ENCODE measurements around the gene PRR14.
"Not testable (repeated sequence)": the region's sequence is repeated elsewhere in the genome, so short reads cannot be mapped to it uniquely, and the experiment has no call there.

The PRR14 gene

DNA sequence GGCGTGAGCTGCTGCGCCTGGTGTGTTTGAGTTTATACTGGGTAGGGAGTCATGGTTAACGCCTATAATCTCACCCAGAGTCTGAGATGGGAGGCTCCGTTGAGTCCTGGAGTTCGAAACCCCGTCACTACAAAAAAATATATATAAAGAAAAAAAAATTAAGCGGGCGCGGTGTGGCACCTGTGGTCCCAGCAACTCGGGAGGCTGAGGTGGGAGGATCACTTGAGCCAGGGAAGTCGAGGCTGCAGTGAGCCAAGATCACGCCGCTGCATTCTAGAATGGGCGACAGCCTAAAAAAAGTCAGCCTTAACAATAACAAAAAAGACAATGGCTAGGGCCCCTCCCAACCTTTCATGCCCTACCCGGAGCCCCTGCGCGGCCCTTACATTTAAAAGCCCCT lies 17.2 kb upstream of the PRR14 start:
- DNase-seq: no peak

DNA sequence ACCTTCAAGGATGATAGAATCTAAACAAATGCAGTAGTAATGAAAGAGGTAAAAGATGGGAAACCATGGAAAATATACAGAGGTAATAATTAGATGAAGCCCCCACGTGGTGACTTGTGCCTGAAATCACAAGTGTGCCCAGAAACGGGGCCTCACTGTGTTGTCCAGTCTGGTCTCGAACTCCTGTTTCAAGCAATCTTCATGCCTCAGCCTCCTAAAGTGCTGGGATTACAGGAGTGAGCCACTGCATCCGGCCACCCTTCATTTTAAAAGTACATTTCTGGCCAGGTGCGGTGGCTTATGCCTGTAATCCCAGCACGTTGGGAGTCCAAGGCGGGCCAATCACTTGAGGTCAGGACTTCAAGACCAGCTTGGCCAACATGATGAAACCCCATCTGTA lies 14.2 kb upstream of the PRR14 start:
- DNase-seq: no peak

DNA sequence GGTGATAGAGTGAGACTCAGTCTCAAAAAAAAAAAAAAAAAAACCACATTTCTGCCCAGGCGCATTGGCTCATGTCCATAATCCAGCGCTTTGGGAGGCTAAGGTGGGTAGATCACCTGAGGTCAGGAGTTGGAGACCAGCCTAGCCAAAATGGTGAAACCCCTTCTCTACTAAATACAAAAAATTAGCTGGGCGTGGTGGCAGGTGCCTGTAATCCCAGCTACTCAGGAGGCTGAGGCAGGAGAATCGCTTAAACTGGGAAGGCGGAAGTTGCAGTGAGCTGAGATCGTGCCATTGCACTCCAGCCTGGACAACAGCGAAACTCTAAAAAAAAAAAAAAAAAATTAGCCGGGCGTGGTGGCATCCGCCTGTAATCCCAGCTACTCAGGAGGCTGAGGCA lies 13.6 kb upstream of the PRR14 start:
- not testable (repeated sequence) for DNase-seq

DNA sequence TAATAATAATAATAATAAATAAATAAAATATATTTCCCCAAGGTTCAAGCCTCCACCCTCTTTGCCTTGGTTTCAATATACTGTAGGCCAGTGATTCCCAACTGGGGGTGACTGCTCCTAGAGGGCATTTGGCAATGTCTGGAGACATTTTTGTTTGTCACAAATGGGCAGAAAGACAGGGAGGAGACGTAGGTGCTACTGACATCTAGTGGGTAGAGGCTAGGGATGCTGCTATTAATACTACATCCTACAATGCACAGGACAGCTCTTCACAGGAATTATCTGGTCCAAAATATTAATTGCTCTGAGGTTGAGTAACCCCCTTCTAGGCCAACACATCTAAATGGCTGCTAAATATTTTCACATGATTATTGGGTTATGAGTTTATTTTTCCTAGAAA lies 12.8 kb upstream of the PRR14 start:
- no peak for DNase-seq

DNA sequence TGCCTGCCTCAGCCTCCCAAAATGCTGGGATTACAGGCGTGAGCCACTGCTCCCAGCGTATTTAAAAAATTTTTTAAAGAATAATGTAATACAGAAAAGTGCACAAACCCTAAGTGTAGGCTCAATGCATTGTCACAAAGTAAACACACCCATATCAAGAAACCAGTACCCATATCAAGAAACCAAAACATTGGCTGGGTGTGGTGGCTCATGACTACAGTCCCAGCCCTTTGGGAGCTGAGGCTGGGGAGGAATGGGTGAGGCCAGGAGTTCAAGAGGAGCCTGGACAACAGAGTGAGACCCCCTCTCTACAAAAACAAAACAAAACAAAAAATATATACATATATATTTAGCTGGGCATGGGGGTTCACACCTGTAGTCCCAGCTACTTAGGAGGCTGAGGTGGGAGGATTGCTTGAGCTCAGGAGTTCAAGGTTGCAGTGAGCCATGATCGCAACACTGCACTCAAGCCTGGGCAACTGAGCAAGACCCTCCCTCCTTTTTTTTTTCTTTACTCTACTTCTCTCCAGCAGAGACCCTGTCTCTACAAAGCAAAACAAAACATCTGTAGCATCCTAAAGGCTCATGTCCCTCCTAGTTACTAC lies 9.3 kb upstream of the PRR14 start:
- DNase-seq: no peak

DNA sequence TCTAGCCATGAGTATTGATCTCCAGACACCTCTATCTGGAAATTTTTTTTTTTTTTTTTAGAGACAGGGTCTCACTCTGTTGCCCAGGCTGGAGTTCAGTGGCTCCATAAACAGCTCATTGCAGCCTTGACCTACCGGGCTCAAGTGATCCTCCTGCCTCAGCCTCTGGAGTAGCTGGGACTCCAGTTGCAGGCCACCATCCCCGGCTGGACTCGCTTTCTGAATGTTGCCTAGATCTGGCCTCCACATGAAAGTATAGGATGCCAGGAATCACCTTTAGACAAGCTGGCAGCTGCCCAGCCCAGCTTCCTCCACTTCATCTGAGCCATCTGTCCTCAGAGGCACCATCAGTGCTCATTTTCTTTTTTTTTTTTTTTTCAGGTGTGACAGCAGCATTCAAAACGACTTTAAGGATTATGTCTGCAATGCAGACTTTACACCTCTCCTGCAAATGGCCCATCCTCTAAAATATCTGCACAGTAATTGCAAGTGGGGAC lies 6.4 kb upstream of the PRR14 start:
- no peak for DNase-seq

DNA sequence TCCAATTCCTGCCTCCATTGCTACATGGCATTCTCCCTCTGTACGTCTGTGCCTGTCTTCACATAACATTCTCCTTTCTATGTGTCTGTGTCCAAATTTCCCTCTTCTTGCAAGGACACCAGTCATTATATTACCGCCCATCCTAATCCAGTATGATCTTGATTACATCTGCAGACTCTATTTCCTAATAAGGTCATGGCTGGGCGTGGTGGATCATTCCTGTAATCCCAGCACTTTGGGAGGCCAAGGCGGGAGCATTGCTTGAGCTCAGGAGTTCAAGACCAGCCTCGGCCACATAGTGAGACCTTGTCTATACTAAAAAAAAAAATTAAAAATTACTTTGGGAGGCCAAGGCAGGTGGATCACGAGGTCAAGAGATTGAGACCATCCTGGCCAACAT lies 5.0 kb upstream of the PRR14 start:
- no peak for DNase-seq

DNA sequence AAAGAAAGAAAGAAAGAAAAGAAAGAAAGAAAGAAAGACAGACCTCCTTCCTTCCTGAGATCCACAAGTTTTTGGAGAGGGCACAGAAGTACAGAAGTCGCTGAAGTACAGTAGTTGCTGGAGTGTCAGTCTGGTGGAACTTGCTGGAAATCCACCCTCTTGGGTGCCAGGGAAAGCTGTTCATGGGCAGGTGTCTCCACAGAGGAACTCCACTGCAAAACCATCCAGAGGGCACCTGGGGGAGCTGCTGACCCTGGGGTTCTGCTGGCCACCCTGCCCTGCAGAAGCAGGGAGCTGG lies 3.5 kb upstream of the PRR14 start:
- no peak for DNase-seq

DNA sequence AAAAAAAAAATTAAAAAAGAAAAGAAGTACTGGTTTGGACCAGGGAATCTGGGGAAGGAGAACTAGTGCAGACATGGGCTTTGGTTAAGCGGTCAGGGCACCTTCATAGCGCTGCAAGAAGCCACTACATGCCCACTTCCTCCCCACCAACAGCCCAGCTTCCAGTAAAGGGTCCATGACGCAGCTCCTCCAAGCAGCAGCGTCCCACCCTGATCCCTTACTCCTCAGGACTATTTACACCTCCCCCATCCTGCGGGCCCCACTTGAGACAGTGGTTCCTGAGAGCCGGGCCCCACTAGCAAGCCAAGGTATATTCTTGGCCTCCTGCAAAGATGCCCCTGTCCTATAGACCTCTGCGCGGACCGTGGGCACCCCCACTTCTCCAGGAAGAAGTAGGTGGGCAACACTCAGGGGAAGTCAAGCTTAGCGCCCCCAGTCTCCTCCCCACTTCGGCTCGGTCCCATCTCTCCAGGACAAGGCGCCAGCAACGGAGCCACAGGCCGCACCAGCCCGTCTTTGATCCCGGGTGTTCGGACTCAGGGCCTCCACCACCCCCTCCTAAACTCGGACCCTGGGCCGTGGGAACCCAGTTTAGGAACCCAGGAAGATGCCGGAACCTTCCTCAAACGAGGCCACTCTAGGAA lies 913 bp upstream of the PRR14 start:
- peak; percentile 22 for DNase-seq

DNA sequence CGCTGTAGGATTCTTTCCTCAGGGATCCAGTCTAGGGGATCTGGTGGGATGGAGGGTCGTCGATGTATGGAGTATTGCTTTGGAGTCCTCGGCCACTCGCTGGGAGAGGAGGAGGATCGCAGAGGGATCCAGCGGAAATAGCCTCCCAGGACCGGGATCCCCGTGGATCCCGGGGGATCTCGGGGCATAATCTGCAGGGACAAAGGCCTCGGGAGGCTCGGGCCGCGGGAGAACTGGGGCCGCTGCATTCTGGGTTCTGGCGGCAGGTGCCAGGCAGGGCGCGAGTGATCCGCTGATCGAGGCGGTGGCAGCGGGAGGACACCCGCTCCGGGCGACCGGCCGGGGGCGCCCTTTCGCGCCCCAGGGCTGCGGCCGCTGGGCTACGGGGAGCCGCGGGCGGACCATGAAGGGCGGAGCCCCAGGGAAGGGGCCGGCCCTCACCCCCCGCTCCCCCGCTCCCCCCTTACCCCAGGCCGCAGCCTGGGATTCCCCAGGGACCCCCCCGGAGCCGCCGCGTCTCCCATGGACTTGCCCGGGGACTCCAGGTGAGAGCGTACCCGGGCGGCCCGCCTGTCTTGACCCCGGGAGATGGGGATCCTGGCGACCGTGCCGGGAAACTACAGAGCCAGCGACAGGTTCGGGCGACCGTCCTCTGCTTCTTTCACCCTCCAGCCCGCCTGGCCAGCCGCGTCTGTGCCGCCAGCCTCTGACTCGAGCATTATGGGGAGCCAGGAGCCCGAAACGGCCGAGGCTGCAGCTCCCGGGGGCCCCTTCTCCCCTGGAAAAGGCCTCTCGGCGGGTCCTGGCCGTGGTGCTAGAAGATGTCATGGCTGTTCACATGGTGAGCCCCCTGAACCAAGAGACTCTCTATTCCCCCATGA lies 604 bp downstream of the PRR14 start:
- DNase-seq: peak; percentile 59

DNA sequence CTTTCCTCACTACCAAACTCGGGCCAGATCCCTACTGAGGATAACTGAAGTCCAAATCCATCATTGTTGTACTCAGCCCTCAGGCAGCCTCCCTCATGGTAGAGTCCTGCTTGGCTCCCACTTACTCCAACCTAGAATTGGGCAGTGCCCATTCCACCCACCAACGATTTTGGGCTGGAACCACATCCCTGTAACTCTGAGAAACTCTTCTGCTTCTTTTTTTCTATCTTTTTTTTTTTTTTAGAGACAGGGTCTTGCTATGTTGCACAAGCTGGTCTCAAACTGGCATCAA lies 1.2 kb downstream of the PRR14 start:
- DNase-seq: no peak

DNA sequence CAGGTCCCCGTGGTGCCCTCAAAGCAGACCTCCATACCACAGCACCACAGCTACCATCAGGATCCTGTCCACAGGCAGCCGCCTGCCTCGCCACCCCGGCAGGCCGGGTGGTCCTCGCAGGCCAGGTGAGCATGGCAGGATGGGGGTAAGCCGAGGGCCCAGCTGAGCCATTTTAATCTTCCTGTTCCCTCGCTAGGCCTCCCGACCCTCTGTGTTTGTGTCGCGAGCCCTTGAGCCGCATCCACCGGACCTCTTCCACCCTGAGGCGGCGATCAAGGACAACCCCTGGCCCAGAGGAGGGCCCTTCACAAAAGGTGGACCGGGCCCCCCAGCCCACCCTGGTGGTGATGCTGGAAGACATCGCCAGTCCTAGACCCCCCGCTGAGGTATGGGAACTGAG lies 2.0 kb downstream of the PRR14 start:
- no peak for DNase-seq

DNA sequence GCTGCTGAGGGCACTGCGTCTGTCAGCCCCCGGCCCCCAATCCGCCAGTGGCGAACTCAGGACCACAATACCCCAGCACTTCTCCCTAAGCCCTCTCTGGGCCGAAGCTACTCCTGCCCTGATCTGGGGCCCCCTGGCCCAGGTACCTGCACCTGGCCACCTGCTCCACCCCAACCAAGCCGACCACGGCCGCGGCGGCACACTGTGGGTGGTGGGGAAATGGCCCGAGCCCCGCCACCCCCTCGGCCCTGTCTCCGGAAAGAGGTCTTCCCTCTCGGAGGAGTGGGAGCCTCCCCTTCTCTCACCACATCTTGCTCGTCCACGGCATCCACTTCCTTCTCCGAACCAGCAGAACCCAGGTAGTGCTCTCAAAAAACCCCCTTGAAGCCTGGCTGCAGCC lies 4.1 kb downstream of the PRR14 start:
- no peak for DNase-seq

DNA sequence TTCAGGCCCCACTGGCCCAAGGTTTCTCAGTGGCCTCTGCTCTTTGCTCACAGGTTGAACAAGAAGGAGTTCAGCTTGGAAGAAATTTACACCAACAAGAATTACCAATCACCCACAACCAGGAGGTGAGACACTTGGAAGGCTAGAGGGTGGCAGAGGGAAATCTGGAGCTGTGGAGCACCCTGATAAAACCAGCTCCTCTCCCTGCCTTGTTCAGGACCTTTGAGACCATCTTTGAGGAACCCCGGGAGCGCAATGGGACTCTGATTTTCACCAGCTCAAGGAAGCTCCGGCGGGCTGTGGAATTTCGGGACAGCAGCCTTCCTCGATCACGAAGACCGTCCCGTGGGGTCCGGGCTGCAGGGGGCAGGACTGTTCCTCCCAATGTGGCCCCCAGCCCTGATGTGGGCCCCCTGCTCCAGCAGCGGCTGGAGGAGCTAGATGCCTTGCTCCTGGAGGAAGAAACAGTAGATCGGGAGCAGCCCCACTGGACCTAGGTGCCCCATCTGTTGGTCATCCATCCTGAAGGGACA lies 5.1 kb downstream of the PRR14 start:
- no peak for DNase-seq

DNA sequence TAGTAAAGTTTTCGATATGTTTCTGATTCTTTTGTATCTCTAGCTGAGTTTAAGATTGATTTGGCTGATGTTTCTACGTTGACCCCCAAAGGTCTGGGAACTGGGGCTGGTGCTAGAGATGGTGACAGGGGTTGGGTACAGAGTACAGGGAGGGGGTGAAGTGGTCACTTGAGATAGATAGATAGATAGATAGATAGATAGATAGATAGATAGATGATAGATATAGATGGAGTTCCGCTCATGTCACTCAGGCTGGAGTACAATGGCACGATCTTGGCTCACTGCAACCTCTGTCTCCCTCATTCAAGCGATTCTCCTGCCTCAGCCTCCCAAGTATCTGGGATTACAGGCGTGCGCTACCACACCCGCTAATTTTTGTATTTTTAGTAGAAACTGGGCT lies 5.6 kb downstream of the PRR14 start:
- DNase-seq: no peak

DNA sequence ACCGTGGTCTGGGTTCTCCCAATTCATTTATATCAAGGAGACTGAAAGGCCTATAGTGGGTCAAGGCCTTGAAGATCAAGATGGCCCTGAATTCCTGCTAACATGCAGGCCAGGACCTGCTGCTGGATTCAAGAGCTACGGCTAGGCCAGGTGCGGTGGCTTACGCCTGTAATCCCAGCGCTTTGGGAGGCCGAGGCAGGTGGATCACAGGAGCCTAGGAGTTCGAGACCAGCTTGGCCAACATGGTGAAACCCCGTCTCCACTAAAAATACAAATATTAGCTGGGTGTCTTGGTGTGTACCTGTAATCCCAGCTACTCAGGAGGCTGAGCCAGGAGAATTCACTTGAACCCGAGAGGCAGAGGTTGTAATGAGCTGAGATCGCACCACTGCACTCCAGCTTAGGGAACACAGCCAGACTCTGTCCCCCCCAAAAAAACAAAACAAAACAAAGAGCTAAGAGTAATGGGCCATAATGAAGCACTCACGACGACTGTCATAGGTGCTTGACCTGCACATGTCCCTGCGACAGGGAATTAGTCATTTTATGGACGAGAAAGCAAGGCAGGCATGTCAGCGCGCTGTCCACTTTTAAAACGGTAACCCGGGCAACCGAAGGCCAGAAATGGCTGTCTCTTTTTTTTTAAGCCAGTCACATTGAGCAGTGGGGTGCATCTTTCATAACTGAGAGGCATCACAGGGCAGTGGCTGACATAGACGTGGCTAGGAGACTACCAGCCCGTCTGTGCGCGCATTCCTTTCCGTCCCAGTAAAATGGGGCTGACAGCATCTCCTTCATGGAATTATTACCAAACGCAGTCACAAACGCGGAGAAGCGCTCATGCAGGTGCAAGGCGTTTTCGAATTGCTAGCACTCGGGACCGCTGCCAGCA lies 6.5 kb downstream of the PRR14 start:
- no peak for DNase-seq

DNA sequence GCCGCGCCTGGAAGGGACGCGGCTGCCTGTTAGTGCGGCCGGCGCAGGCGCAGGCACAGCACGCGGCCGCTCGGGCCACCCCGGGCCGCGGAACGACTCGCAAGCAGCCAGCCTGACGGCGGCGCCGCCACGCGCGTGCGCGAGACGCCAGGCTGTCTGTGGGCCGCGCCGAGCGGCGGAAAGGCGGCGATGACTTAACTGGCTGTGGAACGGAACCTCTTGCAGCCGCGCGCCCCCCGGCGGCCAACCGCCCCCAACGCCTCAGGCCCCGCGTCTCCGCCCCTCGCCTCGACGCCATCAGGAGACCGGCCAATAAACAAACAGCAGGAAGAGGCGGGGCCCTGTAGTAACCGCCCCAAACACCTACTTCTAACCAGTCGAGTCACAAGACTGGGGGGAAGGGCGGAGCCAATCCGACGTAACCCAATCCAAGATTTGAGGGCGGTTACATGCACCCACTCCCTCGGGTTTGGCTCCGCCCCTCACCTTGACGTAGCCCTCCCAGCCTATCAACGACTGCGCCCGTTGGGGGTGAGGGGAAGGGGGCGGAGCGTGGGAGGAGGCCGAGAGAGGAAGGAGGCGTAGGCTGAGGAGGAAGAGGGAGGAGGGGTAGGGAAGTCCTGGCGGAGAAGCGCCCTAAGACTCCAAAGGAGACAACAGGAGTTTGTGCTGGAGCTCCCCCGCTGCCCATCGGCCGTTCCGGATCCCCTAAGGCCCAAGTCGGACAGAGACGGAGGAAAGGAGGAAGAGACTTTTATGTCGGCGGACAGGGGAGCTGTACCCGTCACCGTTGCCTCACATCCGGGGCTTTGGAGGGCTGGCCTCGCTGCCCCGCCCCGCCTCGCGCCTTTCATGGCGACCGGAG lies 7.3 kb downstream of the PRR14 start, which contains the start of gene FBRS:
FBRS (plus strand) TSS at position 566 of the 865 bp plus-strand sequence. CDS start 1,088 bp downstream, outside the sequence.
- DNase-seq: peak; percentile 100

DNA sequence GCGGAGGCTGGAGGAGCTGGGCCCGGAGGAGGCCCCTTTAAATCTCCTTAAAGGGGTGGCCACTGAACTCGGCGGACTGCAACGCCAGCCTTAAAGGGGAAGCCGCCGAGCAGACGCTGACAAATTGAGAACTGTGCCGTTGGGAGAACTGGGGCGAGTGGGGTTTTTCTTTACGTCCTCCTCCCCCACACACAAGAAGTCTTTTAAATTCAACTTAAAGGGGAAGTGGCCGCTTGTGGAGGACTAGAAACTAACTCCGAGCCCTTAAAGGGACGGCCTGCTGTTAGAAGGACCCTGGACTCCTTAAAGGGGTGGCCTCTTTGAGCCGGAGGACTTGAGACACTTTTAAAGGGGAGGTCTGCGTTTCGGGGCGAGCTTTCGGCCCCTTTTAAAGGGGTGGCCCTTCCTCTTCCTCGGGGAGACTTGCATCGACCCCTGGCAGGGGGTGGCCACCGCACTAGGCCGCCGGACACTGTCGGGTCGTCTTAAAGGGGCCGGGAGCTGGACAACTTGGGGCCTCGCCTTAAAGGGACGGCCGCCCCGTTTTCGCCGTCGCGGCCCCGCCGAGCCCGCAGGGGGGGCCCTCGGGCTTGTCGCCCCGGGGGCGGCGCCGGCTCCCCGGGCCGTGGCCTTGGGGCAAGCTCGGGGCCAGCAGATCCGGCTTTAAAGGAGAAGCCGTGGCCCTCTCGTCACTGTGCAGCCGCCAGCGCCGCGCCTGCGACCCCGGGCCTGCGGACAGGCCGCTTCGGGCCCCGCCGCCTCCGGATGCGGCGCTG lies 8.2 kb downstream of the PRR14 start:
- DNase-seq: no peak

DNA sequence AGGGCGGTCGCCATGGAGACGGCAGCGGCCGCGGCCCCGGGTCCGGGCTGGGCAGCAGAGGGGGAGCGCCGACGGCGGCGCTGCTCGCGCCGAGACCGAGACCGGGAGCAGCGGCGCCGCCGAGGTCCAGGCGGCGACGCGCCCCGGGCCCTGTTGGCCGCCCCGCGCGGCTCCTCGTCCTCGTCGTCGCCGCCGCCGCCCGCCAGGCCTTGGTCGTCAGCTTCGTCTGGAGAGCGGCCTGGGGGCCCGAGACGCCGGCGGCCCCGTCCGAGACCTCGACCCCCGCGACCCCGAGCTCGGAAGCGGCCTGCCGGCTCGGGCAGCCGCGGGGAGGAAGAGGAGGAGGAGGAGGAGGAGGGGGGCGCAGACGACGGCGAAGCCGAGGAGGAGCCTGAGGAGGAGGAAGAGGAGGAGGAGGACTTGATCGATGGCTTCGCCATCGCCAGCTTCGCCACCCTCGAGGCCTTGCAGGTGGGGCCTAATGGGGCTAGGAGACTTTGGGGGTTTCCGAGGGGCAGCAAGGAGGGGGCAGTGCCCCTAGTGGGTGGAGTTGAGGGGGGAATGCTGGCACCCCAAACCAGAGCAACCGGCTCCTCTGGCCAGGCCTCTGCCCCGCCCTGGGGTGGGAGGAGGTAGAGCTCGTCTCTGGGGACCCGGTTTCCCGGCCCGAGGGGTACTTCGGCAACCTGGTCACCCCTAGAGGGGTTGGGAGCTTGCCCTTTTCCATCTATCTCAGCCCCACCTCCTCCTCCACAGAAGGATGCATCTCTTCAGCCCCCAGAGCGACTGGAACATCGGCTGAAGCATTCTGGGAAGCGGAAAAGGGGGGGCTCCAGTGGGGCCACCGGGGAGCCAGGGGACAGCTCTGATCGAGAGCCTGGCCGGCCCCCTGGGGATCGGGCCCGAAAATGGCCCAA lies 9.0 kb downstream of the PRR14 start:
- peak; percentile 28 for DNase-seq

Measured in activated CD4-positive, alpha-beta T cell treated with anti-CD3 and anti-CD28 coated beads for 1 hour (primary cell).